Hippocampal formation (tissue), 2 donors: Measurements from ENCODE around the gene FN1.

Source experiments
- DNase-seq, 2 donors: peaks; one replicate each; lab custom pipeline; 2025; lab: John Stamatoyannopoulos, UW

Gene FN1

GRCh38 chr2:215441560-215442400 is 5.9 kb upstream of the FN1 start:
- DNase-seq: no peak

DNA sequence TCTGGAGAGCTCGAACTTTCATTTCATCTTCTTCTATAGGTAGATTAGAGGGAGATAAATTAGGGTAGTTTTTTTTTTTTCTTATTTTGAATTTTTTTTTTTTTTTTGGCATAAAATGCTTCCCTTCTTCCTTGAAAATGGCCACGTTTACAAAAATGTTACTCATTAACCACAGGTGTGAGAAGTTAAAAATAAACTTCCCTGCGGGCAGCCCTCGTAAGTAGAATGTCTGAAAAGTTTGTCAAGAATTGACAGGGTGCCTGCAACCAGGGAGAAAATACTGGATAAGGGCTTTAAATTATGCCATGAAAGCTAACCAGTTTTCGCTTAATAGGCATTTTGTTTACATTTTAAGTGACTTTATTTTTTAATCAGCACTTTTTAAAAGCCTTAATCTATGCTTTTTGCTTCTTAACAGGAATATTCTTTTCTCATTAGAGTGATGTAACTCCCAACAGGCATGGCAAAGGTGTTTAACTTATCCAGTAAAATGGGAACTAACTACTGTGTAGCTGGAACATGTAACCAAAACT is 4.2 kb upstream of the FN1 start:
- no peak for DNase-seq

DNA sequence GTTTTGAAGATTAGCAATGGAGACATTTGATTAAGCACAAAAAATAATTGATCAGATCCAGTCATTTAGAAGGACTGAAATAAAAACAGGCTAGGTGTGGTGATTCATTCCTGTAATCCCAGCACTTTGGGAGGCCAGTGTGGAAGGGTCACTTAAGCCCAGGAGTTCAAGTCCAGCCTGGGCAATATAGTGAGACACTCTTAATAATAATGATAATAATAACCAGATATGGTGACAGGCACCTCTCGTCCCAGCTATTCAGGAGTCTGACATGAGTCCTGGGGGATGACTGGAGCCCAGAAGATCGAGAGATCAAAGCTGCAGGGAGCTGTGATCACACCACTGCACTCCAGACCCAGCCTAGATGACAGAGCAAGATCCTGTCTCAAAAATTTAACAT is 3.5 kb upstream of the FN1 start:
- DNase-seq: no peak

GRCh38 chr2:215437614-215438013 is 1.7 kb upstream of the FN1 start:
- no peak for DNase-seq

- no peak for DNase-seq
Observed at GRCh38 chr2:215436705-215437565, 1.1 kb upstream of the FN1 start.

DNA sequence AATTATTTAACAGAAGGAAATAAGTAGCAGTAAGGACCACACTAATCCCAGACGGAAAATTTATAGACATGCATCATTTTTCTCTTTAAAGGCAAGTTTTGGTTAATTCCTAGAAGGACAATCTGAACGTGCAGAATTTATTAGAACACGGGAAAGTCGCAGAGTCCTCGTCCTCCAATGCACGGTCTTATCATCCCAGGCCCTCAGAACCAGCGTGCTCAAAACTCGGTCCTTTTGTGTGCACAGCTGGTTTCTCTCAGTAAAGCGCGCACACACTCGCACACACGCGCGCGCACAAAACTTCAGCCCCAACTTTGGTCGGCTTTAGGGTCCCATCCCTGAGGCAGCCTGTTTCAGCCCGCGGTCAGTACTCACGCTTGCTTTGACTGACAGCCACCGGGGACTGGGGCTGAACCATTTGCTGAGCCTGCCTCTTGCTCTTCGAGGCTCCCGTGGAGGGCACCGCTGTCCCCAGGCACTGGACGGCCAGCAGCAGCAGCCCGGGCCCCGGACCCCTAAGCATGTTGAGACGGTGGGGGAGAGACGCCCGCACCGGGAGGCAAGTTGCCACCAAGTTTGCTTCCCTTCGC is 493 bp downstream of the FN1 start:
- no peak for DNase-seq

GRCh38 chr2:215434447-215435279 is 1.2 kb downstream of the FN1 start:
- DNase-seq: no peak

GRCh38 chr2:215432759-215433594 is 2.9 kb downstream of the FN1 start:
- DNase-seq: no peak

DNA sequence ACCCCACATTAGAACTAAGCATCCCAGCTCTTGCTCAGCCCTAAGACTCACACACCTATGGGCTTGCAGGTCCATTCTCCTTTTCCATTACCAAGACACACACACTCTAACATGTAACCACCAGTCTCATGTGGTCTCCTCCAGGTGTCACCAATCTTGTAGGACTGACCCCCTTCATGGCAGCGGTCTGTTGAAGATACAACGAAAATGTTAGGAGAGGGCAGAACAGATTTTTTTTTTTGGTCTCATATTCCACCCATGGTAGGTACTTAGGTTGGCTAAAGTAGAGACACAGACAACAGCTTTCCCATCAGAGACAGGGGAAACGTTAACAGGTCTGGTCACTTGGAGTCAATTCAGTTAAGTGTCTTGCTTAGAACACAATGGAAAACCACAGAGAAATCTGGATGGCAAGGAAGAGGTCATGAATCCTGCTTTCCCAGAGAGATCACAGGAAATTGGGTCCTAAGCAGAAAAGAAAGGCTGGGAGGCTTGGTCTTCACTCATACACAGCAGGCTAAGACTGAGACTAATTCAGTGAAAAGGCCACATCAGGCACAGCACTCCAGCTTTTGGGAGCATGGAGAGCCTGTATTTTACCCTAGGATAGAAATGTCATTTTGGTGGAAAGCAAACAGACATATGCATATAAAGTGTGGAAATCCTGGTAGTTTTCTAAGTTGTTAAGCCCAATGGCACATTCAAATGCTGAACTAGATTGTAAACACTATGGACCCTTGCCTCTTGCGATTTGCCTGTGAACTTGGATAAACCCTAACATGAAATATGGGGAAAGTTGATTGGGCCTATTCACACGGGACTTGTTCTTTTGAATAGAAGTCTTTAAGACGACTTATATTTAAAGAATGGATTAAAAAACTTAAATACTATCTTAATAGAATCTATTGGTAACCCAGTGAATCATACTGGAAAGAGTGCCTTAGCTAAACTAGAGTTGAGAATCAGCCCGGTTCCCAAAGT is 3.8 kb downstream of the FN1 start:
- DNase-seq: no peak

- DNase-seq: no peak
Observed at GRCh38 chr2:215431290-215431689, 4.6 kb downstream of the FN1 start.

- no peak for DNase-seq
Observed at GRCh38 chr2:215430528-215431187, 5.2 kb downstream of the FN1 start.

GRCh38 chr2:215429424-215429823 is 6.4 kb downstream of the FN1 start:
- DNase-seq: no peak

- no peak for DNase-seq
Observed at GRCh38 chr2:215428060-215428910, 7.6 kb downstream of the FN1 start.

- no peak for DNase-seq
Observed at GRCh38 chr2:215427585-215427984, 8.3 kb downstream of the FN1 start.

GRCh38 chr2:215425021-215425782 is 10.7 kb downstream of the FN1 start:
- no peak for DNase-seq

DNA sequence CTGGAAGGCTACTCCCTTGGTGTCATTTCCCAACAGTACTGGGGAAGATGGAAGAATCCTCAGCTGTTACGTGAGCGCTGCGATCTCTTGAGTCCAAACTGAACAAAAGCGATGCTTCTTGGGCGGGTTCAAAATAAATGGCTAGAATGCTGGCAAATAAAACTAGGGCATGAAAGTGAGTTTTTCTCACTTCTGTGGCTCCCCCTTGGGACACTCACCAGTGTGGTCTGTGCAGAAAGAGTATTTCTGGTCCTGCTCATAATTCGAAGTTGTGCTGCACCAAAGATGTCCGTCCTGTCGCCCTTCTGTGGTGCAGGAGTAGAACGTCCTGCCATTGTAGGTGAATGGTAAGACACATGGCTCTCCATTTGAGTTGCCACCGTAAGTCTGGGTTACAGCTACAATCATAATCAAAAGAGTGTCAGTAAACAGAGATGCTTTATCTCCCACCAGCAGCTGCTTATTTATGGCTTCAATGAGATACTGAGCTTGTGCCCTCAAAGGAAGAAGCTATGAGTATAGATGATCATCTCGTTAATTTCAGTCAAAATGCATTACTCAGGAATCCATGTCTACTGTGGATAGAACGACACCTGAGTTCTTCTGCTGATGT is 11.8 kb downstream of the FN1 start:
- no peak for DNase-seq

- no peak for DNase-seq
Observed at GRCh38 chr2:215423234-215423633, 12.6 kb downstream of the FN1 start.
